Testis (tissue), 3 donors: Measurements from ENCODE around the gene RGS12. TPM values are rescaled to one million over a fixed set of nuclear protein-coding genes. Genes with fewer than 3 reads are reported as not detected.

Source experiments
- DNase-seq: peaks from one replicate; pipeline ENCODE4 v3.0.0-alpha.2; 2019
- H3K27ac ChIP-seq, 2 donors: fragments of 200-600 bp; sonication (generic); one replicate each; pipeline ENCODE4 v1.5.1; 2019
- H3K27me3 ChIP-seq: fragments of 200-600 bp; sonication (generic); one replicate; pipeline ENCODE4 v1.5.1; 2019
- H3K36me3 ChIP-seq: fragments of 200-600 bp; sonication (generic); one replicate; pipeline ENCODE4 v1.5.1; 2017; ENCODE audit warnings: low read depth; ENCODE audit errors: missing control alignments
- H3K4me1 ChIP-seq: fragments of 200-600 bp; sonication (generic); one replicate; pipeline ENCODE4 v1.5.1; 2019
- H3K4me3 ChIP-seq, 2 donors: fragments of 200-600 bp; sonication (generic); one replicate each; pipeline ENCODE4 v1.5.1; 2017 to 2019
- H3K9me3 ChIP-seq: fragments of 200-600 bp; sonication (generic); one replicate; pipeline ENCODE4 v1.5.1; 2017
- CTCF ChIP-seq, 3 experiments: fragments of 450-650 bp in 2 of 3; fragments of 200-600 bp in 1 of 3; sonication (generic) in 1 of 3; IDR thresholded peaks; one replicate each; pipeline ENCODE4 v1.5.1; 2016 to 2019; ENCODE audit warnings: antibody characterized with exemption in 3 of 3, mild to moderate bottlenecking in 2 of 3, moderate library complexity in 1 of 3
- POLR2A ChIP-seq: fragments of 450-650 bp; IDR thresholded peaks from one replicate; pipeline ENCODE4 v1.6.1; 2017; ENCODE audit warnings: antibody characterized with exemption, mild to moderate bottlenecking, moderate library complexity
- WGBS, 2 donors: methylation state at CpG; one replicate each; pipeline ENCODE4 v1.1.5; 2018; 5-methylcytosine and 5-hydroxymethylcytosine counted together
- intact Hi-C: fragments of 100-400 bp; cut with DNase I; formaldehyde crosslinking; loops from one replicate; pipeline ENCODE4 v1.15.1; 2023; ENCODE audit warnings: low total_unique reads
- polyA plus RNA-seq: library from polyadenylated mRNA; stranded (reverse); fragments of 350-450 nt; fragmentation: Illumina TruSeq; extraction: RNeasy Lipid Tissue Mini Kit (QIAGEN cat#74804); gene quantifications from one replicate; pipeline ENCODE4 v1.2.3, GENCODE V29; 2014; ENCODE audit warnings: low read depth, low replicate concordance; ENCODE audit not compliant: insufficient read depth
- total RNA-seq, 2 donors: library from RNA; depleted of rRNA; stranded (reverse); fragments of >200 nt; gene quantifications; one replicate each; pipeline ENCODE4 v1.2.3, GENCODE V29; 2016

Gene RGS12
- total and polyA plus RNA-seq, 3 donors from 2014 or later = 25.0 to 68.2 (median 39.0) TPM

- H3K9me3 ChIP-seq = no peaks in the 10 kb centered on the region
- no peaks in the 10 kb centered on the region for H3K27me3 ChIP-seq
- no peak for DNase-seq
- no peak overlapping the region for H3K27ac ChIP-seq
- H3K36me3 ChIP-seq = no peaks in the 10 kb centered on the region
- TF ChIP-seq CTCF (IDR thresholded peaks at IDR 0.05) = no peak
- TF ChIP-seq POLR2A = no peak
- no peaks in the 10 kb centered on the region for H3K4me1 ChIP-seq
- H3K4me3 ChIP-seq = no peak overlapping the region
- WGBS, 2 donors = 90 to 100% methylated on average over 1 to 9 of the region's 9 CpGs
- intact Hi-C loops = no loop called here
Observed at GRCh38 chr4:3244747-3245146, 48.1 kb upstream of the RGS12 start.

GRCh38 chr4:3245676-3246075 is 47.1 kb upstream of the RGS12 start:
- Histone ChIP-seq H3K9me3 (no peaks in the 10 kb centered on the region), H3K4me3 (no peak overlapping the region), H3K36me3 (no peaks in the 10 kb centered on the region), H3K27me3 (no peaks in the 10 kb centered on the region), H3K4me1 (no peaks in the 10 kb centered on the region), H3K27ac (no peak overlapping the region)
- DNase-seq = no peak
- intact Hi-C loops = no loop called here
- 93% methylated on average over 6 of the region's 6 CpGs; no CpG with 5 or more reads in 1 of the 2 donors for WGBS, 2 donors
- TF ChIP-seq CTCF (IDR thresholded peaks at IDR 0.05) (no peak), POLR2A (no peak)

GRCh38 chr4:3246458-3247398 is 46.1 kb upstream of the RGS12 start:
- no peaks in the 10 kb centered on the region for H3K9me3 ChIP-seq
- intact Hi-C loops = no loop called here
- TF ChIP-seq CTCF (IDR thresholded peaks at IDR 0.05) (no peak), POLR2A (no peak)

GRCh38 chr4:3247399-3248177 is 45.2 kb upstream of the RGS12 start:
- intact Hi-C loops = no loop called here
- TF ChIP-seq CTCF (IDR thresholded peaks at IDR 0.05) (no peak), POLR2A (no peak)
- WGBS, 2 donors = 93 to 94% methylated on average over 6 to 21 of the region's 21 CpGs

More at GRCh38 chr4:3246458-3247398, 46.1 kb upstream of the RGS12 start:
- Histone ChIP-seq H3K27ac (no peak overlapping the region), H3K27me3 (no peaks in the 10 kb centered on the region), H3K4me1 (no peaks in the 10 kb centered on the region), H3K36me3 (no peaks in the 10 kb centered on the region), H3K4me3 (no peak overlapping the region)
- DNase-seq = no peak
- 85 to 92% methylated on average over 2 to 16 of the region's 16 CpGs for WGBS, 2 donors

More at GRCh38 chr4:3247399-3248177, 45.2 kb upstream of the RGS12 start:
- Histone ChIP-seq H3K36me3 (no peaks in the 10 kb centered on the region), H3K4me1 (no peaks in the 10 kb centered on the region), H3K4me3 (no peak overlapping the region), H3K27ac (no peak overlapping the region), H3K27me3 (no peaks in the 10 kb centered on the region), H3K9me3 (no peaks in the 10 kb centered on the region)
- no peak for DNase-seq
